Right renal pelvis (tissue), 4 donors: ENCODE measurements around the gene C2CD5. TPM values are rescaled to one million over a fixed set of nuclear protein-coding genes. Genes with fewer than 3 reads are reported as not detected.

Source experiments
- DNase-seq, 4 donors: peaks; one replicate each; pipeline ENCODE4 v3.0.0-alpha.2; 2013; ENCODE audit warnings: low read depth in 4 of 4, low spot score in 3 of 4, missing footprints in 1 of 4
- polyA plus RNA-seq, 4 donors: library from polyadenylated mRNA; unstranded; fragments of 120-200 nt; gene quantifications; one replicate each; pipeline ENCODE4 v1.2.1, GENCODE V29; 2013; ENCODE audit not compliant: insufficient read length in 4 of 4

The C2CD5 gene
- polyA plus RNA-seq, 4 donors = 67.0 to 93.1 (median 79.2) TPM

- DNase-seq = no peak
These were observed 108.8 kb downstream of the C2CD5 start for GRCh38 chr12:22435583-22435982.

GRCh38 chr12:22431693-22432251 is 112.6 kb downstream of the C2CD5 start:
- DNase-seq = no peak

- no peak for DNase-seq
These were observed 127.5 kb downstream of the C2CD5 start for GRCh38 chr12:22416801-22417200.

DNA sequence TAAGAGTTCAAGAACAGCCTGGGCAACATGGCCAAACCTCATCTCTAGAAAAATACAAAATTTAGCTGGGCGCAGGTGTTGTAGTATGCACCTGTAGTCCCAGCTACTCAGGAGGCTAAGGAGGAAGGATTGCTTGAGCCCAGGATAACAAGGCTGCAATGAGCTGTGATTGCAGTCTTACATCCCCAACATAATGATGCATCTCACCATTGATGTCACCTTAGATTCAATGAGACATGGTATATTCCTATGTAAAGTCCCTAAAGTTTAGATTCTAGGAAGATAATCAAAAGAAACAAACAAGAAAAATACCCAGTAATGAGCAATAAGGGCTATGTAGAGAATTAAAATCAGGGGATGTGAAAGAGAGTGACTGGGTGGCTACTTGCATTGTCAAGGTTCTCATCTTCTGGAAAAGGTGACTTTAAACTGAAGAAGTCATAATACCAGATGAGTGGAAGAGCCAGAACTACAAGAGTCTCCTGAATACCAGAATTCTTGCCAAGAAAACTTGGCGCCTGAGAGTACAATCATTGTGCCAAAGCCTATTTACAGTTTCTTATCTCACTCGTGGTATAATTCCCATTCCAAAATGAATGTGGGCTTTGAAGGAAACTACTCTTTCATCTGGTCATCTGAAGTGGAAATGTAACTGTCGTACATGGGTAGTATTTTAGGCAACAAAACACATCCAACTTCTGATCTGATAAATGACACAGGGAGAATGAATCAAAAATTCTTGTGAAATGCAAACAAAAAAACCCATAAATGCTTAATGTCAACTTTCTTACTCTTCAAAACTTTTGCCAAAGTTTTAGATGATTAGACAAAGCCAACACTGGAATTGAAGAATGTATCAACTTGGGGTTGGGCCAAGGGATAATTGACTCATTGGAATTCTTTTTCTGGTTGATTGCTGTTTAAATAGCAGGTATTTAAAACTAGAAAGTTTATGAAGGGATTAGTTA is 128.7 kb downstream of the C2CD5 start:
- no peak for DNase-seq

DNA sequence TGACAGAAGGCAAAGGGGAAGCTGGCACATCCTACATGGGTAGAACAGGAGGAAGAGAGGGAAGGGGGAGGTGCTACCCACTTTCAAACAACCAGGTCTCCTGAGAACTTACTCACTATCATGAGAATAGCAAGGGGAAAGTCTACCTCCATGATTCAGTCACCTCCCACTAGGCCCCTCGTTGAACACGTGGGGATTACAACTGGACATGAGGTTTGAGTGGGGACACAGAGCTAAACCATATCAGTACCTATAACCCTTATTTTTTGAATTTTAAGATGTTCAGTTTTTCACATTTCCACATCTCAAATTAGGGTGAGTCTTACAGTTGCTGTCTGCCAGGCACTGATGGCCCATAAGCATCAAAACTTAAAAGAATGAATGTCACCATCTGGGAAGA is 129.6 kb downstream of the C2CD5 start:
- DNase-seq = no peak

DNA sequence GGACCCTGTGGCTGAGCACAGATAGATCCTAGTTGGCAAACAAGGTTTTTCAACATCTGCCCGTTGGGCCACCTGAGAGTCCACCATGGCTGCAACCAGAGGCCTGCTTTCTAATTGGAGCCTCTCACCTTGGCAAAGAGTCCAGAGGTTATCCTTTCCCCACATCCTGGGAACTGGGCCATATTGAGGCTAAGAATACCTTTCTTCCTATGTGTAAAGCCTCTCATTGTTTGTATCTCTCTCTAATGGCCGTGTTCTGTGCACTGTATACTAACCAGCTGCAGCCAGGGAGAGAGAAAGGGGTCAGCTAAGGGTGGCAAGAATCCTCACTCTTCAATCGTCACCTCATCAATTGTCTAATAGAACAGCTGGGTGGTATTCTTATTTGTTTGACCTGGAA is 130.8 kb downstream of the C2CD5 start:
- no peak for DNase-seq

DNA sequence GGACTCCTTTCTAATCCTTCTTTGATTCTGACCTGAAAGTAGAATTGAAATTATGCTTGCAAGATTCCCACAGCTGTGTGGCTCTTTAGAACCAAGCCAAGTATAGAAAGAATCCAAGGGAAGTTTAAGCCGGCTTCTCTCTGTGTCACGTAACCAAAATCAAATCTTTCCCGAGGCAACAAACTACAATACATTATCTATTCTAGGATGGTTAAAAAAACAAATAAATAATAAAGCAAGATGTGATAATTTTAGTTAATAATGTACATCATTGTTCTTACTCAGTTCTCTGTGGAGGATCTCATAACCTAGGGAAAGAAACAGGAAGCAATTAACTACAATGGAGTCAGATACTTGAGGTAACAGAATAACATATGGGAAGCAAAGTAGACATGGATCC is 131.8 kb downstream of the C2CD5 start:
- no peak for DNase-seq

- DNase-seq = no peak
These were observed 133.9 kb downstream of the C2CD5 start for GRCh38 chr12:22410486-22410885.

DNA sequence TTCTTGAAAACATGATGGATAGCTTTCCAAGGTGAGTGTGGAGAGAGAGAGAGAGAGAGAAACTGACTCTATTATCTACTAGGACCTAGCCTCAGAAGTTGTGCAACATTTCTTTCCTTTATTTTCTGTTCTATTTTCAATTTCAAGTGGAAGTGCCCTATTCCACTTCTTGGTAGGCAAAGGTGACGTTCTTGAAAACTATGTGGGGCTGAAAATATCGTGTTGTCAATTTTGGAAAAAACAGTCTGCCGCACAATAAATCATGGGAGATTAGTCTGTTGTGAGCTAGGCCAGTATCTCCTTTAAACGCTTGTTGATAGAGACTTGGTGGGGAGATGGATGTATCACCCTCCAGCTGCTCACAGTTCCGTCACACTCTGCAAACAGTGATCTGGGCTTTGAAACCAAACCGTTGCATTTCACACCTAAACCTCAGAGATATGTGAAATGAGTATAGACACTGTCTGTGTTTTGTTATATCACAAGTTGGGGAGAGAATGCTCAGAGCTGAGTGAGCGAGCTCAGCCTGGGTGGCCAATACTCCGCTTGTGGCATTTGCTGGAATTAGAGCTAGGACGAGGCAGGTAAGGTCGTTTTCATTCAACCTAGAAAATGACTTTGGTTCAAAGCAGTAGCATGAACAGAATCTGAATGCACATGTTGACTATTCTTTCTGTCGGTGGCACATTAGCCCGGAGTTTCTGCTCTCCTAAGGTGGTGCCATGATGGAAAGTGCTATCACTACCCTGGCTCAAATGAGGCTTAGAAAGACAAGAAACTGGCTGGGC is 134.8 kb downstream of the C2CD5 start:
- no peak for DNase-seq

DNA sequence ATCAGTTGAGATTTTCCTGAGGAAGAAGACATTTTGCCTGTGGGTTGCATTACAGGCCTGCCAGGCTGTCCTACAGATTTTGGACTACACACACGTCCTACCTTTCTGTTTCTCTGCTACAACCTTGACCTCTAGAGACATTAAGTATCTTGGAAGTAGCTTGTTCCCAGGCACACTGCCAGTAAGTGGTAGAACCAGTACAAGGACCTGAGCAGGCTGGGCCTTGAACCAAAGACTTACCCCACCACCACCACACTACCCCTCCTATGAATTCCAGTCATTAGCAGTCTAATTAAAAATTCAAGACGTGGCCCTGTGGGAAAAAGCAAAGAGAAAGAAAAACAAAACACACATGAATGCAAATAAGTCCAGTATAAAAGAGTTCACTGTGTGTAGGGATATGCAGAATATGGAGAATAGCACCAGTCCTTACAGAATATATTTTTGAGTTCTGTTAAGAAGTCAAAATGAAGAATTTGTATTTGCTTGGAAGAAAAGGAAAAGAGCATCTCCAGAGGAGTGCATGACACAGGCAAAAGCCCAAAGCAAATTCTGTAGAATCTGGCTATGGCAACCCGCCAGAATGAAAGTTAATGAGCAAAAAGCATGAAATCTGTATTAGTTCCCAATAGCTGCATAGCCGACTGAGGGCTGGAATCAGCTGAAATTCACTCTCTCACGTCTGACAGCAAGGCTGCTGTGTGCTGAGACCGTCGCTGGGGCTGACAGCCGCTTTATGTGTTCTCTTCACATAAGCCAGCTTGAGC is 135.5 kb downstream of the C2CD5 start:
- DNase-seq = no peak

- DNase-seq = no peak
These were observed 136.9 kb downstream of the C2CD5 start for GRCh38 chr12:22407397-22407796.

- no peak for DNase-seq
These were observed 137.7 kb downstream of the C2CD5 start for GRCh38 chr12:22406627-22407026.

GRCh38 chr12:22399464-22400180 is 144.7 kb downstream of the C2CD5 start:
- DNase-seq = no peak

Other genes starting within 250 kb of the C2CD5 start
- gene ST8SIA1, start 209.8 kb downstream of the C2CD5 start, polyA plus RNA-seq = 1 to 10 TPM; 5.3 to 6.3 (median 5.9) TPM
- 10 to 100 TPM; 65.3 to 81.1 (median 69.0) TPM for gene ETNK1, start 80.6 kb upstream of the C2CD5 start, polyA plus RNA-seq